HPDE6-E6E7 (cell line): ENCODE measurements around the gene FAM13C.
"Not testable (repeated sequence)": the region's sequence is repeated elsewhere in the genome, so short reads cannot be mapped to it uniquely, and the experiment has no call there.

Experiments
- DNase-seq: peaks from one replicate; pipeline ENCODE4 v3.0.0; 2011; ENCODE audit warnings: missing footprints; ENCODE audit errors: extremely low spot score

The FAM13C gene

GRCh38 chr10:59276919-59277318 is 85.4 kb downstream of the FAM13C start:
- DNase-seq: no peak

DNA sequence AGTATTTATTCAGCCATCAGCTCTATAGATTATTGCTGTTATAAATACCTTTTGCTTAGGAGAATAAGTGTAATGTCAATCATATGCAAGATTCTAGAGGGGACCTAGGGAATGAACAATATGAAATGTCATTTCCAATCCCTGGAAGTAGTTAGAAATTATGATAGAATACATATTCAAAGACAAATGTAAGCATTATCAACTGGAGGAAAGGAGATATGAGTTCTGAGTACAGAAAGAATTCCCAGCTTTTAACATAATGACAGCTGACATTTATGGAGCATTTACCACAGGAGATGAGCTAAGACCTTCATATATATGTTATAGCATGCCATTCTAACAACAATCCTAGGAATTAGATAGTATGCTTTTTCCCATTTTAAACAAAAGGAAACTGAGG is 86.2 kb downstream of the FAM13C start:
- DNase-seq: no peak

DNA sequence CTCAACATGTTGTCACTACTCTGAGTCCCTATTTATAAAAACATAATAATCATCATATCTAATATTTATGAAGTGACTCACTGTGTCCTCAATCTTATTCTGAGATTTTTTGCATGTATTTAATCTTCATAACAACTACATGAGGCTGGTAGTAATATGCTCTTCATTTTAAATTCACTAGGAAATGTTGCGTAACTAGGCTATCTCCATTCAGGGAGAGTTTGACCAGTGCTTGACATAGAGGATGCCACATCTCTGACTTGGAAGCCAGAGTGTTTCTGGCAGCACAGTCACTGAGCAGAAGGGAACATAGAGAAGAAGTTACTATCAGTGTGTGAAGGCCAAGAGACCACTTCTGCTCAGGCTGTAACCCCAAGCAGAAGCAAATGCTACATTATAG is 88.9 kb downstream of the FAM13C start:
- no peak for DNase-seq

DNA sequence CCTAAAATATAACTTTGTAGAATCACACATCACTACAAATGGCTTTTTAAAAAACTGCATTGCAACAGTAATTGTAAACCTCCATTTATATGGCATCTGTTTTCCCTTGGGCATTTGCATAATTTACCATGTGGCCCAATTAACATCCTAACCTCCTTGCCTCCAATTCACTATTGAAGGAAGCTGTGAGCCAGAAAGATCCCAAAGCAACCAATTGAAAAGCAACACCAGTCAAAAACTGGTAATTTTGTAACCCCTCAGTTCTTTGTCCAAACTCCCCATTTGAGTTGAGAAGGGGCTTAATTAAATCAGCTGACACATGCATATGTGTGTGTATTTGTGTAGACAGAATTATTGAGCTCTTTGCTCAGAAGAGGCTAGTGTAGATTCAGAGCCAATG is 90.3 kb downstream of the FAM13C start:
- DNase-seq: no peak

DNA sequence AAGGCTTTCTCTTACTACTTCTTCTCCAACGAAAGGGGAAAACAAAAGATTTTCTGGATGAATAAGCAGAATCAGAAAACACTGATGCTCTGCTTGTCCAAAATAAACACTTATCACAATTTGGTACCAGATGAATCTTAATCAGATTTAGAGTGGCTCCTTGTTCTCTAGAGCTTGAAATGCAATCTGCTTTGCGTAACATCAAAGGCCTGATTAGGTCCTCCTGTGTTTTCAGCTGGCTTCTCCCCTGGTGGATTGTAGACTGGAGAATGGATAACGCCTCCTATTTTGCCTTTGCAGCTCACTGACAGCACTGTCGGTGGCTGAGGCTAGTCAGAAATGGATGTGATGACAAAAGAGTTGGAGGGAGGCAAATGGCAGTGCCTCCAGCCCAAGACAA is 91.2 kb downstream of the FAM13C start:
- DNase-seq: no peak

- DNase-seq: no peak
Observed at GRCh38 chr10:59270492-59270891, 91.9 kb downstream of the FAM13C start.

DNA sequence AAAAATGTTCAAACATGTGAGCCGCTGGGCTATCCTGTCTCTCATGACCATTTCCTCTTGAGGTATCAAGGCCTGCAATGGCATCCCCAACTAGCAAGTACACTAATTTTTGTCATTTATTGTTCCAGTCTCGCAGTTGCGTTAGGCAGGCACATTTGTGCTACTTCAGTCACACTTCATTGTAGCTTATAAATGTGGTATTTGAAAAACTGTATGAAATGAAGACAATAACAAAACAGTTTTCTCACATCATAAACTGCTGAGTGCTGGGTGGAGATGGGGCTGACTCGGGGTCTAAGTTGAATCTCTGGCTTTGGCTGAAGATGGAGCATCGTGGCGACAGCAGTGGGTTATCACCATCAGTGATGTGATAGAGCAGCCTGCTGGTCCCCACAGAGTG is 92.7 kb downstream of the FAM13C start:
- no peak for DNase-seq

DNA sequence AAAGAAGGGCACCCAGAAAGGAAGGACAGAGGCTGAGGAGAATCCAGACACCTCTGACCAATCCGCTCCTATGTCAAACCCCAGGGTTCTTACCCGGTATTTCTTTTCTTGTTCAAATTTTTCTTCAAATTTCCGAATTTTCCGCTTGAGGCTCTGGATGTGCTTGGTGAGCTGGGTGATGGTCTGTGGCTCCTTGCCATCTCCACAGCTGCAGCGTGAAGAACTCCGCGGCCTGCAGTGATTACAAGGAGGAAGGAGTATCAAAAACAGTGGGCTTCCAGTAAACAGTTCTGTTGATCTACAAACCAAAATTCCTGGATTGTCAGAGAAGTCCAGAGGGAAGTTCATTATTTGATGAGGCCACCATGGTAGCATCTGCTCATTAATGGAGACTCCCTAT is 93.9 kb downstream of the FAM13C start:
- no peak for DNase-seq

- no peak for DNase-seq
Observed at GRCh38 chr10:59266321-59266720, 96.0 kb downstream of the FAM13C start.

- no peak for DNase-seq
Observed at GRCh38 chr10:59265141-59265540, 97.2 kb downstream of the FAM13C start.

- no peak for DNase-seq
Observed at GRCh38 chr10:59258890-59259289, 103.5 kb downstream of the FAM13C start.

DNA sequence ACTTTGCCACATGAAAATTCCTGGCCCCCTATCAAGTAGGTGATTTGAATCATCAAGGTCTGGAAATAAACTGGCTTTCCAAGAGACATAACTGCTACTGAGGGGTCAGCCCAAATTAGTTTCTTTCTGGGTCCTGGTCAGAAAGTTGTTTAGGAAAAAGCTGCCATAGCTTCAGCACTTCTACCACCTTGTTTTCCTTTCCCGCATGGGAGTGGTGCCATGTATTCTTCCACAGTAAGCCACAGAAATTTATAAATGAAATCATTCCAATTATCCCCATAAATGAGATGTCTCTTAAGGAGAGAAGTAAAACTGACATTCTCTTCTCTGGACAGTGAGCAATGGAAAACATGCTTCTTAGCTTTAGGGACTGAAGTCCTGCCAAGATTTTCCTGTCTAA is 105.1 kb downstream of the FAM13C start:
- no peak for DNase-seq

GRCh38 chr10:59255463-59255862 is 106.9 kb downstream of the FAM13C start:
- no peak for DNase-seq

- no peak for DNase-seq
Observed at GRCh38 chr10:59252491-59252890, 109.9 kb downstream of the FAM13C start.

GRCh38 chr10:59245686-59246085 is 116.7 kb downstream of the FAM13C start:
- DNase-seq: no peak

DNA sequence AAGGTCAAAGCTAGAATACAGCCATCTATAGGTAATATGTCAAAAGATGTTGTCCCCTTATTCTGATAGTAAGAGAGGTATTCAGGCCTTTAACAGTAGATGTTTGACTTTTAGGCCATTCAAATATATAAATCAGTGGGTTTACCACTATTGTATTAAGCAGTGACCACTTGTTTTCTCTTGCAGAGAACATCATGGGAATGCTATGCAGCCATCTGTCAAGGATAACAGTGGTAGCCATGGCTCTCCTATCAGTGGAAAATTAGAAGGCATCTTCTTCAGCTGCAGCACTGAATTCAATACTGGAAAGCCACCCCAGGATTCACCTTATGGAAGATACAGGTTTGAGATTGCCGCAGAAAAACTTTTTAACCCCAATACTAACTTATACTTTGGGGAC is 117.5 kb downstream of the FAM13C start:
- no peak for DNase-seq

- no peak for DNase-seq
Observed at GRCh38 chr10:59243611-59244195, 118.6 kb downstream of the FAM13C start.

GRCh38 chr10:59242991-59243390 is 119.4 kb downstream of the FAM13C start:
- DNase-seq: no peak

DNA sequence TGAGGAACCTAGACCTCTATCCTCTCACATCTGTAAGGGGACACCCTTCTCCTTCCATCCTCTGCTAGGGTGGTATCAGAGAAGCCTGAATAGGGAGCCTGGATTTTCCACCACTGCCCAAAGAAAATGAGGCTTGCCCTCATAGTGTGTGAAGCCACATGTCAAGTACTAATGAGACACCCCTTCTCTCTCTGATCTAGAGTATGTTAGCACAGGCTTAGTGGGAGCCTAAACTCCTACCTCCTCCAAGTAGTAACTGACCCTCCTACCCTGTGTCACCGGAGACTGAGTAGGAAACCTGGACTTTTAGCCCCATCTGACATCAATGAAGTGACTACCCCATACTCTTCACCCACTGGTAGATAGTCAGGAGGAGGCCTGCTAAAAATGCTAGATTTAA is 120.3 kb downstream of the FAM13C start:
- no peak for DNase-seq

DNA sequence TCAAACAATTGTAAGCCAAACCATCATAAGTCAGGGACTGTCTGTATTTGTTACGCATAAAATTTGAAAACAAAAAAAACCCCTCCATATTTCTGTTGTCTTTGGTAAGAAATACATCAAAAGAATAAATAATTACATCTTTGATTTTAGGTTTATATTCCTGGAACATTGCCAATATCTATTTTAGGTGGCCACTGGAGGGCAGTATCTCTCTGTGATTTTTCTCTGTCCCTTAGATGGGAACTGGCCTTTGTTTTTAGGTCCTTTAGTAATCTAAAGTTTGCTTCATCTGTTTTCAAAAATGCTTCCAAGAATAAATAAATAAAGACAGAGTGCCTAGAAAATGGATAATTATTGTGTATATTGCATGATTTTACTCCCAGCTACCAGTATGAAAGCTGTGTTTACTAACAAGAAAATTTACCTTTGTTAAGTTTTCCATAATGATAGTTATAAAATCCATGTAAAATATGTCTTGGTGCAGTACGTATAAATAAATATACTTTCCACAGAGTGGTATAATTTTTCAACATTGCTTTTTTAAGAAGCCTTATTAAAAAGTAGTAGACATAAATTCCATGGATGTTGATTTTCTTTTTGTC is 121.7 kb downstream of the FAM13C start:
- no peak for DNase-seq

- not testable (repeated sequence) for DNase-seq
Observed at GRCh38 chr10:59239108-59239507, 123.2 kb downstream of the FAM13C start.

GRCh38 chr10:59237775-59238174 is 124.6 kb downstream of the FAM13C start:
- DNase-seq: no peak

DNA sequence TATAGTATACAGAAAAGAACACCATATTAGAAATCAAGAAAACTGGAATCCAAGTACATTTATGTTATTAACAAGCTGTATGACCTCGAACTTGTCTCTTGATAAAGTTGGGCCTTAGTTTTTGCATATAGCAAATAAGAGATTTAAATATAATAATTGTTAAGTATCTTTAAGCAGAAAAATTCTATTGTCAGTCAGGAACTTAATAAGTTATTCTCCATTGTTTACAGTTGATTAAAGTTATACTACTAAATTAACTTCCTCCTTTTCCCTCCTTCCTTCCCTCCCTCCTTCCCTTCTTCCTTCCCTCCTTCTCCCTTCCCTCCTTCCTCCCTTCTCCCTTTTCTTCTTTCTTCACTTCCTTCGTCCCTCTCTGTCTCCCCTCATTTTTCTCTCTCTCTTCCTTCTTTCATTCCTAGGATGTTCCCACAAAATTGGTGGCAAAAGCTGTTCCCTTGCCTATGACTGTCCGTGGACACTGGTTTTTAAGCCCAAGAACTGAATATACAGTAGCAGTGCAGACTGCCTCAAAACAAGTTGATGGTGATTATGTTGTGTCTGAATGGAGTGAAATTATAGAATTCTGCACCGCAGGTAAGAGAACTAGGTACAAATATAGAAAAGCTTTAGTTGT is 126.2 kb downstream of the FAM13C start:
- DNase-seq: no peak
